Peyer's patch (tissue), 4 donors: ENCODE data around the gene CFL2. TPM values are rescaled to one million over a fixed set of nuclear protein-coding genes. Genes with fewer than 3 reads are reported as not detected.
"Not testable (repeated sequence)": the region's sequence is repeated elsewhere in the genome, so short reads cannot be mapped to it uniquely, and the experiment has no call there.

Experiments used
- DNase-seq, 3 donors: peaks; one replicate each; pipeline ENCODE4 v3.0.0-alpha.2; 2017 to 2019
- H3K27ac ChIP-seq, 4 donors: fragments of 200-600 bp; sonication (generic); one replicate each; pipeline ENCODE4 v1.5.1; 2016 to 2019
- H3K27me3 ChIP-seq, 2 donors: fragments of 200-600 bp; sonication (generic); one replicate each; pipeline ENCODE4 v1.5.1; 2019
- H3K36me3 ChIP-seq, 3 donors: fragments of 200-600 bp; sonication (generic); one replicate each; pipeline ENCODE4 v1.5.1; 2016 to 2019
- H3K4me1 ChIP-seq, 4 donors: fragments of 200-600 bp; sonication (generic); one replicate each; pipeline ENCODE4 v1.5.1; 2016 to 2019
- H3K4me3 ChIP-seq, 4 donors: fragments of 200-600 bp; sonication (generic); 1 replicate in 3 of 4; 2 replicates in 1 of 4; pipeline ENCODE4 v1.5.1; 2016 to 2019; ENCODE audit warnings: mild to moderate bottlenecking in 1 of 4
- H3K9me3 ChIP-seq, 4 donors: fragments of 200-600 bp; sonication (generic); one replicate each; pipeline ENCODE4 v1.5.1; 2016 to 2019; ENCODE audit warnings: mild to moderate bottlenecking in 1 of 4
- POLR2A ChIP-seq, 2 donors: fragments of 450-650 bp; IDR thresholded peaks; one replicate each; pipeline ENCODE4 v1.5.1; 2017; ENCODE audit warnings: antibody characterized with exemption in 2 of 2, mild to moderate bottlenecking in 2 of 2, moderate library complexity in 2 of 2
- total RNA-seq, 4 donors: library from RNA; depleted of rRNA; stranded (reverse); fragments of >200 nt; gene quantifications; one replicate each; pipeline ENCODE4 v1.1.0, GENCODE V29; 2016
- TF ChIP-seq, protein P1 (sequence below), 6 experiments: fragments of 450-650 bp in 4 of 6; fragments of 200-600 bp in 2 of 6; sonication (generic) in 1 of 6; IDR thresholded peaks; one replicate each; pipeline ENCODE4 v1.5.1; 2017 to 2019; ENCODE audit warnings: antibody characterized with exemption in 6 of 6, mild to moderate bottlenecking in 3 of 6, moderate library complexity in 1 of 6

The CFL2 gene
- total RNA-seq, 4 donors from 2014 or later: 5.2 to 15.8 (median 11.5) TPM

DNA sequence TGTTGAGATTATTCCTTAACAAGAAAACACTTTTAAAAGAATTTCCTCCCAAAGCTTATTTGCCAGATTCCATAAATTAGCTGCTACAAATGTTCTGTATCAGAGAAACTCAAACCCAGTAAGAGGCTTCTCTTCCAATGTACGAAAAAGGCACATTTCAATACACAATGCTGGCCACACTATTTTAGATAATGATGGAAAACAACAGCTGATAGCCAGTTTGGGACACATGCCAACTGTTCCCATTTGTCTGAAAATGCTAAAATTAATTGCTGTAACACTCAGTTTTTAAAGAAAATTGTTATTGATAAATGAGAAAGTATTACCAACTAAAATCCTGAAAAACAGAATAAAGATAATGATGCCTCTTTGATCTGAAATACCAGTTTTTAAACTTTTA lies 4.4 kb downstream of the CFL2 start:
- peak overlapping the region in 1 of 4 donors; percentile 53 for H3K27ac ChIP-seq
- H3K4me3 ChIP-seq: no peak overlapping the region

GRCh38 chr14:34707722-34708121 lies 6.7 kb downstream of the CFL2 start:
- H3K27me3 ChIP-seq: no peaks in the 10 kb centered on the region
- no peak for TF ChIP-seq POLR2A (IDR thresholded peaks at IDR 0.05)
- TF ChIP-seq, protein P1, sequence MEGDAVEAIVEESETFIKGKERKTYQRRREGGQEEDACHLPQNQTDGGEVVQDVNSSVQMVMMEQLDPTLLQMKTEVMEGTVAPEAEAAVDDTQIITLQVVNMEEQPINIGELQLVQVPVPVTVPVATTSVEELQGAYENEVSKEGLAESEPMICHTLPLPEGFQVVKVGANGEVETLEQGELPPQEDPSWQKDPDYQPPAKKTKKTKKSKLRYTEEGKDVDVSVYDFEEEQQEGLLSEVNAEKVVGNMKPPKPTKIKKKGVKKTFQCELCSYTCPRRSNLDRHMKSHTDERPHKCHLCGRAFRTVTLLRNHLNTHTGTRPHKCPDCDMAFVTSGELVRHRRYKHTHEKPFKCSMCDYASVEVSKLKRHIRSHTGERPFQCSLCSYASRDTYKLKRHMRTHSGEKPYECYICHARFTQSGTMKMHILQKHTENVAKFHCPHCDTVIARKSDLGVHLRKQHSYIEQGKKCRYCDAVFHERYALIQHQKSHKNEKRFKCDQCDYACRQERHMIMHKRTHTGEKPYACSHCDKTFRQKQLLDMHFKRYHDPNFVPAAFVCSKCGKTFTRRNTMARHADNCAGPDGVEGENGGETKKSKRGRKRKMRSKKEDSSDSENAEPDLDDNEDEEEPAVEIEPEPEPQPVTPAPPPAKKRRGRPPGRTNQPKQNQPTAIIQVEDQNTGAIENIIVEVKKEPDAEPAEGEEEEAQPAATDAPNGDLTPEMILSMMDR (IDR thresholded peaks at IDR 0.05): no peak
- H3K4me1 ChIP-seq: peaks cover 0 to 9% (median 0%) of the 10 kb centered on the region in 4 donors
- no peak for DNase-seq
- no peak overlapping the region for H3K27ac ChIP-seq
- H3K4me3 ChIP-seq: no peak overlapping the region
- H3K9me3 ChIP-seq: no peaks in the 10 kb centered on the region
- H3K36me3 ChIP-seq: no peaks in the 10 kb centered on the region

More for the DNA sequence above, 4.4 kb downstream of the CFL2 start:
- Histone ChIP-seq H3K36me3 (no peaks in the 10 kb centered on the region), H3K4me1 (peaks cover 0 to 9% (median 0%) of the 10 kb centered on the region in 4 donors), H3K9me3 (no peaks in the 10 kb centered on the region), H3K27me3 (no peaks in the 10 kb centered on the region)
- DNase-seq: no peak
- no peak for TF ChIP-seq POLR2A (IDR thresholded peaks at IDR 0.05)
- TF ChIP-seq, protein P1 (IDR thresholded peaks at IDR 0.05): no peak

GRCh38 chr14:34701808-34702207 lies 12.6 kb downstream of the CFL2 start:
- DNase-seq: no peak
- Histone ChIP-seq H3K36me3 (no peaks in the 10 kb centered on the region), H3K4me3 (no peak overlapping the region), H3K4me1 (no peaks in the 10 kb centered on the region), H3K9me3 (no peaks in the 10 kb centered on the region), H3K27ac (no peak overlapping the region), H3K27me3 (no peaks in the 10 kb centered on the region)
- no peak for TF ChIP-seq POLR2A (IDR thresholded peaks at IDR 0.05)
- TF ChIP-seq, protein P1 (IDR thresholded peaks at IDR 0.05): no peak

- Histone ChIP-seq H3K27me3 (no peaks in the 10 kb centered on the region), H3K4me3 (no peak overlapping the region), H3K27ac (no peak overlapping the region), H3K9me3 (no peaks in the 10 kb centered on the region), H3K36me3 (no peaks in the 10 kb centered on the region), H3K4me1 (no peaks in the 10 kb centered on the region)
- no peak for DNase-seq
- TF ChIP-seq POLR2A (IDR thresholded peaks at IDR 0.05): no peak
- TF ChIP-seq, protein P1 (IDR thresholded peaks at IDR 0.05): no peak
Measured at GRCh38 chr14:34700622-34701130, 13.7 kb downstream of the CFL2 start.

DNA sequence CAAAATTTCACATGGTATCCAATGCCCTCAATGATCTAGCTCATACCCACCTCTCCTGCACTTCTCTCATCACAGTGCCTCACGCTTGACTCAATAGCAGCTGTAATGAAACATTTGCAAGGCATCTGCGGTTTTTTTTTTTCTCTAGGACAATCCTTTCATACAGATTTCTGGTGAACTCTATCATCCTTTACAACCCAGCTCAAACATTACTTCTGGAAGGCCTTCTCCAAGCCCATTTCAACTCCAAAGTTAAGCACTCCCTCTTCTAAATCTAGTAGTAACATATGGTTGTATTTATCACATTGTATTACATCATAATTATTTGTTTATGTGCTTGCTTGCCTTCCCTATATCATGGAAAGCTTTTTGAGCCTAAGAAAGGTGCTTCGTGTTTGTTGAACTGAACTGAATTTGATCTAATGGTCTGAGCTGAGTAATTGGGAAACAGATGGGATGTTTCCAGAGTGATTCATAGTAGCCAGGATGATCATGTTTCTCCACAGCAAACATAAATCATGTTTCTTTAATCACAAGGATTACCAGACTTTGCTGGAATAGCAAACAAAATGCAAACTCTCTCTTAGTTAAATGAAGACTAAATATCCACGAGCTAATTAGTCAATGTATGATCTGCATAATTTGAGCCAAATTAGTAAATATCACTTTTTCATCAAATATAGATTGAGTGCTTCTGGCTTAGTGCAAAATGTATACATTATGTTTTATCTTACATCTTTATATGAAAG lies 14.3 kb downstream of the CFL2 start:
- no peak for DNase-seq
- Histone ChIP-seq H3K27ac (no peak overlapping the region), H3K27me3 (no peaks in the 10 kb centered on the region), H3K9me3 (no peaks in the 10 kb centered on the region), H3K4me3 (no peak overlapping the region), H3K4me1 (no peaks in the 10 kb centered on the region), H3K36me3 (no peaks in the 10 kb centered on the region)
- TF ChIP-seq, protein P1 (IDR thresholded peaks at IDR 0.05): no peak
- no peak for TF ChIP-seq POLR2A (IDR thresholded peaks at IDR 0.05)

DNA sequence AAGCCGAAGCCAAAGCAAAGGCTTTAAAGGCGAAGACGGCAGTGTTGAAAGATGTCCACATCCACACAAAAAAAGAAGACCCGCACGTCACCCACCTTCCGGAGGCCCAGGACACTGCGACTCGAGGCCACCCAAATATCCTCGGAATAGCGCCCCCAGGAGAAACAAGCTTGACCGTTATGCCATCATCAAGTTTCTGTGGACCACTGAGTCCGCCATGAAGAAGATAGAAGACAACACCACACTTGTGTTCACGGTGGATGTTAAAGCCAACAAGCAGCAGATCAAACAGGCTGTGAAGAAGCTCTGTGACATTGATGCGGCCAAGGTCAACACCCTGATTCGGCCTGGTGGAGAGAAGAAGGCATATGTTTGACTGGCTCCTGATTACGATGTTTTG lies 20.2 kb downstream of the CFL2 start:
- not testable (repeated sequence) for H3K4me3 ChIP-seq, H3K36me3 ChIP-seq, H3K27me3 ChIP-seq, H3K9me3 ChIP-seq, H3K27ac ChIP-seq, DNase-seq, H3K4me1 ChIP-seq
